ENCODE results near the gene APP. TPM values are rescaled to one million over a fixed set of nuclear protein-coding genes. Genes with fewer than 3 reads are reported as not detected.
A peak's percentile ranks its signal among the peaks of the same experiment; 100 is the strongest.

The APP gene
- total RNA-seq, 1 donor from 2014 or later: 306 TPM

- Mint-ChIP-seq H3K9me3 (no peaks in the 10 kb centered on the region), H3K27ac (no peak overlapping the region), H3K27me3 (ENCODE audit: insufficient read depth, low read depth) (peaks cover 2% of the 10 kb centered on the region), H3K36me3 (peaks cover 40% of the 10 kb centered on the region), H3K4me3 (no peak overlapping the region), H3K4me1 (peaks cover 20% of the 10 kb centered on the region)
- H3F3A ChIP-seq (ENCODE audit: low read depth): no peaks in the 10 kb centered on the region
- H3K36me3 ChIP-seq: peaks cover 6% of the 10 kb centered on the region
- H3K9me3 ChIP-seq (ENCODE audit: low read depth): no peaks in the 10 kb centered on the region
- no peak overlapping the region for H2AFZ ChIP-seq (replicated peaks)
- H3K27ac ChIP-seq: no peak overlapping the region
- H3K4me3 ChIP-seq: no peak overlapping the region
- no peak overlapping the region for H3K4me2 ChIP-seq
- no peak for DNase-seq (ENCODE audit: low spot score)
- no peak for TF ChIP-seq EZH2phosphoT487 (IDR thresholded peaks at IDR 0.05)
- no peak for TF ChIP-seq EZH2 (IDR thresholded peaks at IDR 0.05)
- TF ChIP-seq, protein P1, sequence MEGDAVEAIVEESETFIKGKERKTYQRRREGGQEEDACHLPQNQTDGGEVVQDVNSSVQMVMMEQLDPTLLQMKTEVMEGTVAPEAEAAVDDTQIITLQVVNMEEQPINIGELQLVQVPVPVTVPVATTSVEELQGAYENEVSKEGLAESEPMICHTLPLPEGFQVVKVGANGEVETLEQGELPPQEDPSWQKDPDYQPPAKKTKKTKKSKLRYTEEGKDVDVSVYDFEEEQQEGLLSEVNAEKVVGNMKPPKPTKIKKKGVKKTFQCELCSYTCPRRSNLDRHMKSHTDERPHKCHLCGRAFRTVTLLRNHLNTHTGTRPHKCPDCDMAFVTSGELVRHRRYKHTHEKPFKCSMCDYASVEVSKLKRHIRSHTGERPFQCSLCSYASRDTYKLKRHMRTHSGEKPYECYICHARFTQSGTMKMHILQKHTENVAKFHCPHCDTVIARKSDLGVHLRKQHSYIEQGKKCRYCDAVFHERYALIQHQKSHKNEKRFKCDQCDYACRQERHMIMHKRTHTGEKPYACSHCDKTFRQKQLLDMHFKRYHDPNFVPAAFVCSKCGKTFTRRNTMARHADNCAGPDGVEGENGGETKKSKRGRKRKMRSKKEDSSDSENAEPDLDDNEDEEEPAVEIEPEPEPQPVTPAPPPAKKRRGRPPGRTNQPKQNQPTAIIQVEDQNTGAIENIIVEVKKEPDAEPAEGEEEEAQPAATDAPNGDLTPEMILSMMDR (IDR thresholded peaks at IDR 0.05): no peak
- no peak overlapping the region for H3K9ac ChIP-seq
- H3K27me3 ChIP-seq: no peaks in the 10 kb centered on the region
- no peaks in the 10 kb centered on the region for H3K79me2 ChIP-seq (ENCODE audit: low read depth)
- no peaks in the 10 kb centered on the region for H4K20me1 ChIP-seq (ENCODE audit: low read depth)
- peaks cover 19% of the 10 kb centered on the region for H3K4me1 ChIP-seq
Measured at GRCh38 chr21:25952306-25952705, 218.3 kb downstream of the APP start.

DNA sequence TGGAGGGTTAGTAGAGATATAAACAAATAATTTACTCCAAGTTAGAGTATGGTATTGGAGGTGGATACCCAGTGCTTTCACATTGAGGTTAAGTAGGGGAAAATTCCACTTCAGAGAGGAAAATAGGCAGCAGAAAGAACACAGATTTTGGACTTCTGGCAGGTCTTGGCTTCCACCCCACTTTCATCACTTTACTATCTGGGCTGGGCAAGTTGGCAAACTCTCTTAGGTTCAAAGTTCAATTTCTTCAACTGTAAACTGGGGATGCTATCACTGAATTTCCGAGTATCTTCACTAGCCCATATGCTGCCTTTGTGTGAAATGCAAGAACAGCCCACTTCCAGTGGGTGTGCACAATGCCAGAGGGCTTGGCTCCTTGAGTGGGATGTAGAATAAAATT is 220.9 kb downstream of the APP start:
- Histone ChIP-seq H3K4me2 (no peak overlapping the region), H3K27me3 (no peaks in the 10 kb centered on the region), H3K27ac (peak overlapping the region; percentile 50), H3K36me3 (peaks cover 11% of the 10 kb centered on the region), H3K4me3 (no peak overlapping the region), H3K9me3 (ENCODE audit: low read depth) (peaks cover 7% of the 10 kb centered on the region), H3F3A (ENCODE audit: low read depth) (no peaks in the 10 kb centered on the region), H3K79me2 (ENCODE audit: low read depth) (peaks cover 2% of the 10 kb centered on the region), H4K20me1 (ENCODE audit: low read depth) (no peaks in the 10 kb centered on the region), H2AFZ (replicated peaks) (no peak overlapping the region), H3K4me1 (peaks cover 19% of the 10 kb centered on the region), H3K9ac (no peak overlapping the region)
- TF ChIP-seq EZH2 (IDR thresholded peaks at IDR 0.05): no peak
- TF ChIP-seq, protein P1 (IDR thresholded peaks at IDR 0.05): no peak
- TF ChIP-seq EZH2phosphoT487 (IDR thresholded peaks at IDR 0.05): no peak
- no peak overlapping the region for H3K27ac Mint-ChIP-seq
- H3K4me1 Mint-ChIP-seq: peaks cover 13% of the 10 kb centered on the region
- peaks cover 48% of the 10 kb centered on the region for H3K36me3 Mint-ChIP-seq
- peaks cover 14% of the 10 kb centered on the region for H3K9me3 Mint-ChIP-seq
- peaks cover 6% of the 10 kb centered on the region for H3K27me3 Mint-ChIP-seq (ENCODE audit: insufficient read depth, low read depth)
- no peak overlapping the region for H3K4me3 Mint-ChIP-seq
- DNase-seq (ENCODE audit: low spot score): no peak

- H3K4me2 ChIP-seq: no peak overlapping the region
- H3K4me3 ChIP-seq: no peak overlapping the region
- peaks cover 7% of the 10 kb centered on the region for H3K9me3 ChIP-seq (ENCODE audit: low read depth)
- no peak for DNase-seq (ENCODE audit: low spot score)
- Mint-ChIP-seq H3K27ac (no peak overlapping the region), H3K4me3 (no peak overlapping the region), H3K27me3 (ENCODE audit: insufficient read depth, low read depth) (peaks cover 6% of the 10 kb centered on the region), H3K9me3 (peaks cover 17% of the 10 kb centered on the region), H3K4me1 (no peaks in the 10 kb centered on the region), H3K36me3 (peaks cover 37% of the 10 kb centered on the region)
- H3K27me3 ChIP-seq: no peaks in the 10 kb centered on the region
- no peaks in the 10 kb centered on the region for H3F3A ChIP-seq (ENCODE audit: low read depth)
- H3K4me1 ChIP-seq: peaks cover 11% of the 10 kb centered on the region
- H3K79me2 ChIP-seq (ENCODE audit: low read depth): peaks cover 13% of the 10 kb centered on the region
- H3K36me3 ChIP-seq: peaks cover 11% of the 10 kb centered on the region
- H3K27ac ChIP-seq: no peak overlapping the region
- H2AFZ ChIP-seq (replicated peaks): no peak overlapping the region
- TF ChIP-seq EZH2 (IDR thresholded peaks at IDR 0.05) (no peak), EZH2phosphoT487 (IDR thresholded peaks at IDR 0.05) (no peak)
- no peaks in the 10 kb centered on the region for H4K20me1 ChIP-seq (ENCODE audit: low read depth)
- H3K9ac ChIP-seq: no peak overlapping the region
Measured at GRCh38 chr21:25944672-25945213, 225.8 kb downstream of the APP start.

- Histone ChIP-seq H3K27me3 (no peaks in the 10 kb centered on the region), H3K27ac (no peak overlapping the region), H2AFZ (replicated peaks) (no peak overlapping the region), H3K36me3 (peaks cover 11% of the 10 kb centered on the region), H3K4me2 (no peak overlapping the region), H3K79me2 (ENCODE audit: low read depth) (peaks cover 13% of the 10 kb centered on the region), H3F3A (ENCODE audit: low read depth) (no peaks in the 10 kb centered on the region), H4K20me1 (ENCODE audit: low read depth) (no peaks in the 10 kb centered on the region), H3K4me1 (peaks cover 7% of the 10 kb centered on the region), H3K9ac (no peak overlapping the region), H3K9me3 (ENCODE audit: low read depth) (peaks cover 7% of the 10 kb centered on the region), H3K4me3 (no peak overlapping the region)
- DNase-seq (ENCODE audit: low spot score): no peak
- Mint-ChIP-seq H3K27me3 (ENCODE audit: insufficient read depth, low read depth) (peaks cover 6% of the 10 kb centered on the region), H3K27ac (no peak overlapping the region), H3K9me3 (peaks cover 17% of the 10 kb centered on the region), H3K4me3 (no peak overlapping the region), H3K4me1 (no peaks in the 10 kb centered on the region), H3K36me3 (peaks cover 35% of the 10 kb centered on the region)
- TF ChIP-seq EZH2 (IDR thresholded peaks at IDR 0.05) (no peak), EZH2phosphoT487 (IDR thresholded peaks at IDR 0.05) (no peak)
- TF ChIP-seq, protein P1 (IDR thresholded peaks at IDR 0.05): no peak
Measured at GRCh38 chr21:25944082-25944481, 226.5 kb downstream of the APP start.

Data from neural progenitor cell (in vitro differentiated cells).